D721Med (cell line): ENCODE data around the gene LTA.

Experiments
- DNase-seq: peaks from one replicate; pipeline ENCODE4 v3.0.0; 2011; ENCODE audit warnings: low spot score; ENCODE audit not compliant: insufficient read length
- FAIRE-seq: peaks from 2 replicates; lab custom pipeline; 2011; peaks lifted over from hg19 to GRCh38; lab: Jason Lieb, UNC
- TF ChIP-seq, protein P1 (sequence below): IDR thresholded peaks from 2 replicates; pipeline ENCODE4 v1.5.1; 2012; ENCODE audit warnings: mild to moderate bottlenecking, control low read depth; ENCODE audit not compliant: insufficient read depth; ENCODE audit errors: missing control alignments

LTA gene

DNA sequence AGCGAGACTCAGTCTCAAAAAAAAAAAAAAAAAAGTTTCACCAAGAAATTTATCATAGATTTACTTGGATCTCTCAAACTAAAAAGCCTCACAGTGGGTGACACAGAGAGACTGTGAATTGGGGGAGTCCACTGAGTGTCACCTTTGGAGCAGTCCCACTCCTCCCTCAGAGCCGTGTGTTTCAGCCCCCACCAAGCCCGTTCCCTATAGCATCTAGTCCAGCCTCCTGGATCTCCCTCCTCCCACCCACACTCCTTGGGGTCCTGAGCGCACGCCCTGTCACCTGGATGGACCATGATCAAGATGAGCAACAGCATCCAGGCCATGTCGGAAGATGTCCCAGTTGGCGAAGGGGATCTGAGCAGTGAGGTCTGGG, 20.3 kb downstream of the LTA start:
- DNase-seq (no peak), FAIRE-seq (no peak)
- TF ChIP-seq, protein P1, sequence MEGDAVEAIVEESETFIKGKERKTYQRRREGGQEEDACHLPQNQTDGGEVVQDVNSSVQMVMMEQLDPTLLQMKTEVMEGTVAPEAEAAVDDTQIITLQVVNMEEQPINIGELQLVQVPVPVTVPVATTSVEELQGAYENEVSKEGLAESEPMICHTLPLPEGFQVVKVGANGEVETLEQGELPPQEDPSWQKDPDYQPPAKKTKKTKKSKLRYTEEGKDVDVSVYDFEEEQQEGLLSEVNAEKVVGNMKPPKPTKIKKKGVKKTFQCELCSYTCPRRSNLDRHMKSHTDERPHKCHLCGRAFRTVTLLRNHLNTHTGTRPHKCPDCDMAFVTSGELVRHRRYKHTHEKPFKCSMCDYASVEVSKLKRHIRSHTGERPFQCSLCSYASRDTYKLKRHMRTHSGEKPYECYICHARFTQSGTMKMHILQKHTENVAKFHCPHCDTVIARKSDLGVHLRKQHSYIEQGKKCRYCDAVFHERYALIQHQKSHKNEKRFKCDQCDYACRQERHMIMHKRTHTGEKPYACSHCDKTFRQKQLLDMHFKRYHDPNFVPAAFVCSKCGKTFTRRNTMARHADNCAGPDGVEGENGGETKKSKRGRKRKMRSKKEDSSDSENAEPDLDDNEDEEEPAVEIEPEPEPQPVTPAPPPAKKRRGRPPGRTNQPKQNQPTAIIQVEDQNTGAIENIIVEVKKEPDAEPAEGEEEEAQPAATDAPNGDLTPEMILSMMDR: no peak

DNA sequence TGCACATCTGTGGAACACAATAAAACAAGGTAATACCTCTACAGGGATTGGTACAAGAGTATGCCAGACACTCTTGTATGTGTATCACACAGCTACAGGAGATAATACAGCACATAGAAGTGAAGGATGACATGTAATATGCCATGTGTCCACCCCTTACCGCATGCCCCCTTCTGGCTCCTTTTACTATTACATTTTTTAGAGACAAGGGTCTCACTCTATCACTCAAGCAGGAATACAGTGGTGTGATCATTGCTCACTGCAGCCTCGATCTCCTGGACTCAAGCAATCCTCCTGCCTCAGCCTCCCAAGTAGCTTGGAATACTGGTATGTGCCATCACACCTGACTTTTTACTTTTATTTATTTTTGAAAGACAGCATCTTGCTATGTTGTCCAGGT, 24.9 kb downstream of the LTA start:
- DNase-seq (no peak), FAIRE-seq (no peak)
- TF ChIP-seq, protein P1: peak; percentile 45

DNA sequence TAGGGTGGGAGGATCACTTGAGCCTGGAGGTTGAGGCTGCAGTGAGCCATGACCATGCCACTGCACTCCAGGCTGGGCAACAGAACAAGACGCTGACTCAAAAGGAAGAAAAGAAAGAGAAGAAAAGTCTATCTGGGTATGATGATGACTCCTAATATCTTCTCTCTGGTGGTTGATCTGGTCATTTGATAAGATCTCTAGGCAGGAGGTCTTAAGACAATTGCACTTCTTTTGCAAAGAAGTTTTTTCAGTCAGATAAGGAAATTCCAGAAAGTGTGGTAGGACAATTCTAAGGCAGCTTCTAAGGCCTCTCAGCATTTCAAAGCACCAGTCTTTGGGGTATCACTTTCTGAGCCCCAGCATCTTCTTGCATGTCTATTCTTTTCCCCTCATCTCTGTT, 35.2 kb downstream of the LTA start:
- TF ChIP-seq, protein P1: no peak
- FAIRE-seq (no peak), DNase-seq (no peak)

DNA sequence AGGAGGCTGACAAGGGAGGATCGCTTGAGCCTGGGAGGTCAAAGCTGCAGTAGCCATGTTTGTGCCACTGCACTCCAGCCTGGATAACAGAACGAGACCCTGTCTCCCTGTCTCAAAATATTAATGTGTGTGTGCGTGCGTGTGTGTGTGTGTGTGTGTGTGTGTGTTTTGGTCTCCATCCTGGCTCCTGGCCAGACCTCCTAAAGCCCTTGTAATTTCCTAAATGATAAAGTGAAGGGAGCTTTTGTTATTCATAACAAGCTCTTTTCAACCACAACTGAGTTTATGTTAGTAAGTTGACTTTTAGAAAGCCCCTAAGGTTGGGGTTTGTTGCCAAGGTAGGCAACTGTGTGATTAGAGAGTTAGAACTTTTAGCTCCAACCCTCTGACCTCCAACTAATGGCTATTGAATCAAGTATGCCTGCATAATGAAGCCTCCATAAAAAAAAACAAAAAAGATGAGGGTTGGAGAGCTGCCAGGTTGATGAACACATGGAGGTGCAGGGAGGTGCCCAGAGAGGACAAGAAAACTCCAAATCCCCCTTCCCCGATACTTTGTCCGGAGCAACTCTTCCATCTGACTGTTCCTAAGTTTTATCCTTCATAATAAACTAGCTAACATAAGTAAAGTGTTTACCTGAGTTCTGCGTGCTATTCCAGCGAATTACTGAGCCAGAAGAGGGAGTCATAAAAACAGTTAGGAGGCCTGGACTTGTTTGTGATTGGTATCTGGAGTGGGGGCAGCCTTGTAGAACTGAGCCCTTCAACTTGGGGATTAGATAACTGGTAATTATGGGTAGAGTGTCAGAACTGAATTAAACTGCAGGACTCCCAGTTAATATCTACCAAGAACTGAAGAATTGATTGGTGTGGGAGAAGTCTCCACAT, 37.7 kb downstream of the LTA start:
- FAIRE-seq (no peak), DNase-seq (no peak)
- TF ChIP-seq, protein P1: no peak

DNA sequence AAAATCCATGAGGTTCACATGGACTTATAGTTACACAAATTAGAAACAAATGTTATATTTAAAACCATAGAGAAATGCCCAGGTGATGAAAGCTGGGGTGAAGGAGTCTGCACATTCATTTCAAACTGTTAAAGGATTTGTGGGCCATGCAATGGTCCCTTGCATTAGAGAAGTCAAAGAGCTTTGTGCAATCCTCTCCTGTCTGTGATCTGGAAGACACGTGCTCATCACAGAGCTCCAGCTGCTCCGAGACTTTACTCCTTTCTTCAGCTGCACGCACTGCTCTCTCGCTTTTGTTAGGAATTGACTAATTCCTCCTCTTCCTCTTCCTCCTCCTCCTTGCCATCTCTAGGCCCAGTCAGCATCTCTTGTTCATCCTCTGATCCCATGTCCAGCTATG, 38.9 kb downstream of the LTA start:
- TF ChIP-seq, protein P1: no peak
- no peak for FAIRE-seq
- no peak for DNase-seq

DNA sequence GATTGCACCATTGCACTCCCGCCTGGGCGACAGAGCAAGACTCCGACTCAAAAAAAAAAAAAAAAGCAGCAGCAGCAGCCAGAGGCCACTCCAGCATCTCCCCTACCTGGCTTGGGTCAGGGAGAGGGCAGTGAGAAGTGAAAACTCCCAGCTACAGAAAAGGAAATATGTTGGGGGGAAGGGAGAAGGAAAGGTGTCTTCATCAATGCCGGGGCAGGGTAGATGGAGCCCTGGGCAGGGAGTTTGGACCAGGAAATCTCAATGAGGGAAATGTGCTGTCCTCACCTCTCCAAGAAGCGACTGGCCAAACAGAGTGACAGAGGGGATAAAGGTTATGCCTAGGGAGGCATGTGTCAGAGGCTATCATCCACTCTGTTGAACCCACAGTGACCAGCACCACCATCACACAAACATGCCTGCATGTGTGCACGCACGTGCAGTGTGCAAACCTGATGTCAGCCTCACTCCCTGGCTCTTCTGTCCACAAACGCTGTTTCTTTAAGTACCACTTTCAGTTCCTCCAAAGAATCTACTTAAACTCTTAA, 42.1 kb downstream of the LTA start:
- TF ChIP-seq, protein P1: no peak
- no peak for FAIRE-seq
- DNase-seq: no peak
